LHCN-M2 (cell line): ENCODE data around the gene GALNT1. TPM values are rescaled to one million over a fixed set of nuclear protein-coding genes. Genes with fewer than 3 reads are reported as not detected.

Experiments
- DNase-seq: peaks from one replicate; pipeline ENCODE4 v3.0.0-alpha.2; 2012; ENCODE audit warnings: low read depth
- total RNA-seq: library from RNA; depleted of rRNA; stranded (reverse); fragments of >200 nt; gene quantifications from 2 replicates; pipeline ENCODE4 v1.2.3, GENCODE V29; 2014; rRNA removed

GALNT1 gene
- total RNA-seq, 1 experiment from 2014 or later = 94.3 TPM

DNA sequence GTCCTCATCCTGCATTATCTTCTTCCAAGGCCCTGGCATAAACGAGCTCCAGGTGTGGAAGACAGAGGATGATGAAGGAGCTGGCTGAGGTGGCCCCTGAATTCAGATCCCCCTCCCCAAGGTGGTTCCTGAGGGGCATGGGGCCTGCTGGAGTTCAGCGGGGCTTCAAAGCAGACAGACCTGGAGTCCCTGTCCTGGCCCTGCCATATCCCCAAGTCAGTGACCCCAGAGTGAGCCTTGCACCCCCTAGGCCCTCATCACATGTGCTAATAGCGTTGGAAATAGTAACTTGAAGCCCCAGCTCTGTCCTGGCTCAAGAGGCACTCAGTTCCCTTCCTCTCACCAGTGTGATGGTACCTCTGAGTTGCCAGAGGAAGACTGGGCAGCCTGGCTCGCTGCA lies 172.9 kb downstream of the GALNT1 start:
- no peak for DNase-seq

DNA sequence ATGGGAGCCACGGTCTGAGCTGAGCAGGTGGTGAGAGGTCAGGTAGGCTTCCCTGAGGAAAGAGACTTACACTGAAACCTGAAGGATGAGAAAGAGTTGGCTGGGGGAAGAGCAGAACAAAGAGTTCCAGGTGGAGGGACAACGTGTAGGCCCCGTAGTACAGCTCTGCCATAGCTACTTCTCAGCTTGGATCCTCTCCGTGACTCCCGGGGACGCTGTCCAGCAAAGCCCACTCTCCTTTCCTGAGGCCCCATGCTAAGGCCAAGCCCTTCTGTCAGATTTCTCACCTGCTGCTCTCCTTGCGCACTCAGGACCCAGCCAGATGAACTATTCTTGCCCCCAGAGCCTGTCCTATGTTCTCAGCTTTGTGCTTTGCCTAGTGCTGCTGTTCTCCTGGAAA lies 173.8 kb downstream of the GALNT1 start:
- no peak for DNase-seq

DNA sequence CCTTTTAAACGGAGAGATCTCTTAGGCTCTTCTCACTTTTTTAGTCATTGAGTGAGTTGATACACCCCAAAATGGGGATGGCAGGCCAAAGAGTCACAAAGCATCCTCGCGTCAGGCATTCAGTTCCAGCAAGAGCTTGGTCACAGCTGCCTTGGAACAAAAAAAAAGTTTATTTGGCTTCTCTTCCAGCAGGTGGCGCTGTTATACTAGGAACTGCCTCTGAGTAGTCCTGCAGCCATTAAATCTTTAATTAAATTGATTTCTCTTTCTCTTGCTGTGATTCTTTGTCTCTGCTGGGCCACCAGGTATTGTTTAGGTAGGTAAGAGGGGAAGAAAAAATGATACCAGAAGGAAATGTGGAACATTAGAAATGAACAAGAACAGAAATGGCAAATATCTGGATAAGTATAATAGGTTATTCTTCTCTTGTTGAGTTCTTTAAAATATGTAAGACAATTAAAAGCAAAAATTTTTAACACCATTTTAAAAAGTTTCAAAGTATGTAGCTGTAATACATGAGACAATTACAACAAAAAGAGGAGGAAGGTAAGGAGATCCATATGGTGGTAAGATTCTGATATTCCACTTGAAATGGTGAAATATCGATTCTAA lies 175.1 kb downstream of the GALNT1 start:
- DNase-seq = peak; percentile 56

Other genes with a start within 250 kb of the GALNT1 start
- 28.0 and 33.3 TPM in 2 replicates for gene ZNF24, start 237.3 kb upstream of the GALNT1 start, total RNA-seq
- 0.19 and 0.69 TPM in 2 replicates for gene ZNF396, start 204.4 kb upstream of the GALNT1 start, total RNA-seq
- 3.7 and 5.1 TPM in 2 replicates for gene INO80C, start 83.8 kb upstream of the GALNT1 start, total RNA-seq